WTC11 (cell line): ENCODE measurements around the gene DCXR. TPM values are rescaled to one million over a fixed set of nuclear protein-coding genes. Genes with fewer than 3 reads are reported as not detected.

Experiments used
- ATAC-seq: fragments of 200-7000 bp; cut with Tn5 transposase; 2 replicates; pipeline ENCODE4 v1.10.0; 2021; ENCODE audit warnings: mild to moderate bottlenecking, moderate library complexity
- CTCF ChIA-PET: fragments of 300-600 bp; sonication (Branson Sonifier 250); formaldehyde crosslinking; loops from one replicate; lab custom pipeline; 2021; ENCODE audit warnings: antibody characterized with exemption; lab: Charles Lee
- POLR2A ChIA-PET: fragments of 350-600 bp; sonication (Branson Sonifier 250); formaldehyde crosslinking; loops from one replicate; lab custom pipeline; 2021; ENCODE audit warnings: antibody characterized with exemption; lab: Charles Lee
- DNase-seq: peaks from one replicate; pipeline ENCODE4 v3.0.0; 2021; ENCODE audit warnings: low spot score
- H3K27ac Mint-ChIP-seq: 2 replicates; pipeline ENCODE4 v1.8.0; 2021; ENCODE audit warnings: mixed read lengths
- H3K27me3 Mint-ChIP-seq: 2 replicates; pipeline ENCODE4 v1.8.0; 2021; ENCODE audit warnings: low read depth, mild to moderate bottlenecking, moderate library complexity, mixed read lengths
- H3K36me3 Mint-ChIP-seq: 2 replicates; pipeline ENCODE4 v1.8.0; 2021; ENCODE audit warnings: mixed read lengths
- H3K4me1 Mint-ChIP-seq: 2 replicates; pipeline ENCODE4 v1.8.0; 2022; ENCODE audit warnings: mixed read lengths
- H3K4me3 Mint-ChIP-seq: 2 replicates; pipeline ENCODE4 v1.8.0; 2021; ENCODE audit warnings: mild to moderate bottlenecking, moderate library complexity, mixed read lengths
- H3K9me3 Mint-ChIP-seq: 2 replicates; pipeline ENCODE4 v1.8.0; 2021; ENCODE audit warnings: mixed read lengths
- CREM ChIP-seq: sonication (generic); formaldehyde crosslinking; IDR thresholded peaks from 2 replicates; pipeline ENCODE4 v1.8.1; 2022; ENCODE audit warnings: mild to moderate bottlenecking, missing genetic modification reagents, moderate library complexity
- ESRRA ChIP-seq: sonication (generic); formaldehyde crosslinking; IDR thresholded peaks from 2 replicates; pipeline ENCODE4 v1.8.1; 2022; ENCODE audit warnings: mild to moderate bottlenecking, missing genetic modification reagents, borderline replicate concordance
- ETV6 ChIP-seq: sonication (generic); formaldehyde crosslinking; IDR thresholded peaks from 2 replicates; pipeline ENCODE4 v1.8.1; 2022; ENCODE audit warnings: mild to moderate bottlenecking, missing genetic modification reagents
- FOXP1 ChIP-seq: sonication (generic); formaldehyde crosslinking; IDR thresholded peaks from 2 replicates; pipeline ENCODE4 v1.8.0; 2022; ENCODE audit warnings: missing genetic modification reagents, mild to moderate bottlenecking, moderate library complexity, borderline replicate concordance
- GTF2I ChIP-seq: fragments of 250-450 bp; sonication (Bioruptor Pico); conservative IDR thresholded peaks from 2 replicates; pipeline ENCODE4 v1.4.0; 2021; ENCODE audit warnings: mild to moderate bottlenecking
- JAZF1 ChIP-seq: fragments of 250-450 bp; sonication (Bioruptor Pico); IDR thresholded peaks from 2 replicates; pipeline ENCODE4 v1.9.0; 2021; ENCODE audit warnings: moderate library complexity, mild to moderate bottlenecking, inconsistent platforms
- MYBL2 ChIP-seq: sonication (generic); formaldehyde crosslinking; IDR thresholded peaks from 2 replicates; pipeline ENCODE4 v1.8.1; 2023; ENCODE audit warnings: mild to moderate bottlenecking, moderate library complexity, missing genetic modification reagents
- NR1H2 ChIP-seq: sonication (generic); formaldehyde crosslinking; IDR thresholded peaks from 2 replicates; pipeline ENCODE4 v1.9.0; 2021; ENCODE audit warnings: mild to moderate bottlenecking, moderate library complexity, missing genetic modification reagents
- NR2C2 ChIP-seq: sonication (generic); formaldehyde crosslinking; IDR thresholded peaks from 2 replicates; pipeline ENCODE4 v1.8.0; 2022; ENCODE audit warnings: mild to moderate bottlenecking, missing genetic modification reagents
- OVOL2 ChIP-seq: fragments of 250-450 bp; sonication (Bioruptor Pico); IDR thresholded peaks from 2 replicates; pipeline ENCODE4 v1.9.0; 2021; ENCODE audit warnings: mild to moderate bottlenecking, borderline replicate concordance
- TCF7 ChIP-seq: sonication (generic); formaldehyde crosslinking; IDR thresholded peaks from 2 replicates; pipeline ENCODE4 v1.8.0; 2022; ENCODE audit warnings: mild to moderate bottlenecking, low read depth, missing genetic modification reagents, moderate library complexity
- ZNF232 ChIP-seq: sonication (generic); formaldehyde crosslinking; IDR thresholded peaks from 2 replicates; pipeline ENCODE4 v1.8.0; 2022; ENCODE audit warnings: mild to moderate bottlenecking, missing genetic modification reagents
- total RNA-seq: library from RNA; stranded (reverse); gene quantifications from 3 replicates; pipeline ENCODE4 v1.2.3, GENCODE V29; 2021
- TF ChIP-seq, protein P1 (sequence below): sonication (generic); formaldehyde crosslinking; IDR thresholded peaks from 2 replicates; pipeline ENCODE4 v1.8.0; 2022; ENCODE audit warnings: mild to moderate bottlenecking, missing genetic modification reagents
- TF ChIP-seq, protein P2 (sequence below): sonication (generic); formaldehyde crosslinking; IDR thresholded peaks from 2 replicates; pipeline ENCODE4 v1.8.0; 2022; ENCODE audit warnings: missing genetic modification reagents
- TF ChIP-seq, protein P3 (sequence below): sonication (generic); formaldehyde crosslinking; IDR thresholded peaks from 2 replicates; pipeline ENCODE4 v1.8.1; 2023; ENCODE audit warnings: mild to moderate bottlenecking, moderate library complexity, missing genetic modification reagents
- TF ChIP-seq, protein P4 (sequence below): sonication (generic); formaldehyde crosslinking; IDR thresholded peaks from 2 replicates; pipeline ENCODE4 v1.8.0; 2023; ENCODE audit warnings: mild to moderate bottlenecking, missing genetic modification reagents
- TF ChIP-seq, protein P5 (sequence below): sonication (generic); formaldehyde crosslinking; IDR thresholded peaks from 2 replicates; pipeline ENCODE4 v1.8.0; 2023; ENCODE audit warnings: missing genetic modification reagents
- TF ChIP-seq, protein P6 (sequence below): fragments of 200-600 bp; IDR thresholded peaks from 2 replicates; pipeline ENCODE4 v1.8.0; 2022; ENCODE audit warnings: antibody characterized with exemption
- TF ChIP-seq, protein P7 (sequence below): sonication (generic); formaldehyde crosslinking; IDR thresholded peaks from 2 replicates; pipeline ENCODE4 v1.8.0; 2022; ENCODE audit warnings: mild to moderate bottlenecking, missing genetic modification reagents
- TF ChIP-seq, protein P8 (sequence below): sonication (generic); formaldehyde crosslinking; IDR thresholded peaks from 2 replicates; pipeline ENCODE4 v1.8.1; 2023; ENCODE audit warnings: mild to moderate bottlenecking, missing genetic modification reagents, moderate library complexity

Gene DCXR
- total RNA-seq, 1 experiment from 2014 or later: 130 TPM

DNA sequence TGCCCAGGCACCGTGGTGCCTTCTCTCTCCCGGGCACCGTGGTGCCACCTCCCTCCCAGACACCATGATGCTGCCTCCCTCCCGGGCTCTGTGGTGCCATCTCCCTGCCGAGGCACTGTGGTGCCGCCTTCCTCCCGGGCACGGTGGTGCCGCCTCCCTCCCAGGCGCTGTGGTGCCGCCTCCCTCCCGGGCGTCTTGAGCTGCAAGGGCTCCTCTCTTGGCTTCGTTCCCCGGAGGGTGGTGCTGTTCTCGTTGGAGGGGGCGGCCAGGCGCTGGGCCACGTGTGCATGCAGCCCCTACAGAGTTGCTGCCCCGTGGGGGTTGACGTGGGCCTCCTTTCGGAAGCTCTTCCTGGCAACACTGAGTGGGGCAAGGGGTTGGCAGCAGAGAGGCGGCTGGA is 23.1 kb downstream of the DCXR start:
- ChIA-PET CTCF (interaction anchor here (1.3 to 3.0 kb wide), 3 partner anchors 18 to 55 kb away, joined by 3 to 11 read pairs (median 7); no protein-coding TSS in a partner anchor), POLR2A (no interaction called here)
- DNase-seq: no peak
- Mint-ChIP-seq H3K27ac (no peak overlapping the region), H3K36me3 (no peaks in the 10 kb centered on the region; the same call in 1 of the 2 replicates), H3K9me3 (no peaks in the 10 kb centered on the region), H3K27me3 (no peaks in the 10 kb centered on the region), H3K4me3 (no peak overlapping the region), H3K4me1 (no peaks in the 10 kb centered on the region)
- TF ChIP-seq, protein P1, sequence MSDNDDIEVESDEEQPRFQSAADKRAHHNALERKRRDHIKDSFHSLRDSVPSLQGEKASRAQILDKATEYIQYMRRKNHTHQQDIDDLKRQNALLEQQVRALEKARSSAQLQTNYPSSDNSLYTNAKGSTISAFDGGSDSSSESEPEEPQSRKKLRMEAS: no peak
- TF ChIP-seq, protein P2, sequence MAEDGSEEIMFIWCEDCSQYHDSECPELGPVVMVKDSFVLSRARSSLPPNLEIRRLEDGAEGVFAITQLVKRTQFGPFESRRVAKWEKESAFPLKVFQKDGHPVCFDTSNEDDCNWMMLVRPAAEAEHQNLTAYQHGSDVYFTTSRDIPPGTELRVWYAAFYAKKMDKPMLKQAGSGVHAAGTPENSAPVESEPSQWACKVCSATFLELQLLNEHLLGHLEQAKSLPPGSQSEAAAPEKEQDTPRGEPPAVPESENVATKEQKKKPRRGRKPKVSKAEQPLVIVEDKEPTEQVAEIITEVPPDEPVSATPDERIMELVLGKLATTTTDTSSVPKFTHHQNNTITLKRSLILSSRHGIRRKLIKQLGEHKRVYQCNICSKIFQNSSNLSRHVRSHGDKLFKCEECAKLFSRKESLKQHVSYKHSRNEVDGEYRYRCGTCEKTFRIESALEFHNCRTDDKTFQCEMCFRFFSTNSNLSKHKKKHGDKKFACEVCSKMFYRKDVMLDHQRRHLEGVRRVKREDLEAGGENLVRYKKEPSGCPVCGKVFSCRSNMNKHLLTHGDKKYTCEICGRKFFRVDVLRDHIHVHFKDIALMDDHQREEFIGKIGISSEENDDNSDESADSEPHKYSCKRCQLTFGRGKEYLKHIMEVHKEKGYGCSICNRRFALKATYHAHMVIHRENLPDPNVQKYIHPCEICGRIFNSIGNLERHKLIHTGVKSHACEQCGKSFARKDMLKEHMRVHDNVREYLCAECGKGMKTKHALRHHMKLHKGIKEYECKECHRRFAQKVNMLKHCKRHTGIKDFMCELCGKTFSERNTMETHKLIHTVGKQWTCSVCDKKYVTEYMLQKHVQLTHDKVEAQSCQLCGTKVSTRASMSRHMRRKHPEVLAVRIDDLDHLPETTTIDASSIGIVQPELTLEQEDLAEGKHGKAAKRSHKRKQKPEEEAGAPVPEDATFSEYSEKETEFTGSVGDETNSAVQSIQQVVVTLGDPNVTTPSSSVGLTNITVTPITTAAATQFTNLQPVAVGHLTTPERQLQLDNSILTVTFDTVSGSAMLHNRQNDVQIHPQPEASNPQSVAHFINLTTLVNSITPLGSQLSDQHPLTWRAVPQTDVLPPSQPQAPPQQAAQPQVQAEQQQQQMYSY (CRISPR knock-in tag): no peak
- no peak for TF ChIP-seq ETV6 (CRISPR knock-in tag)
- no peak for TF ChIP-seq CREM (CRISPR knock-in tag)
- TF ChIP-seq, protein P3, sequence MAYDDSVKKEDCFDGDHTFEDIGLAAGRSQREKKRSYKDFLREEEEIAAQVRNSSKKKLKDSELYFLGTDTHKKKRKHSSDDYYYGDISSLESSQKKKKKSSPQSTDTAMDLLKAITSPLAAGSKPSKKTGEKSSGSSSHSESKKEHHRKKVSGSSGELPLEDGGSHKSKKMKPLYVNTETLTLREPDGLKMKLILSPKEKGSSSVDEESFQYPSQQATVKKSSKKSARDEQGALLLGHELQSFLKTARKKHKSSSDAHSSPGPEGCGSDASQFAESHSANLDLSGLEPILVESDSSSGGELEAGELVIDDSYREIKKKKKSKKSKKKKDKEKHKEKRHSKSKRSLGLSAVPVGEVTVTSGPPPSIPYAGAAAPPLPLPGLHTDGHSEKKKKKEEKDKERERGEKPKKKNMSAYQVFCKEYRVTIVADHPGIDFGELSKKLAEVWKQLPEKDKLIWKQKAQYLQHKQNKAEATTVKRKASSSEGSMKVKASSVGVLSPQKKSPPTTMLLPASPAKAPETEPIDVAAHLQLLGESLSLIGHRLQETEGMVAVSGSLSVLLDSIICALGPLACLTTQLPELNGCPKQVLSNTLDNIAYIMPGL (CRISPR knock-in tag): no peak
- TF ChIP-seq GTF2I: no peak
- TF ChIP-seq JAZF1 (CRISPR knock-in tag): no peak
- TF ChIP-seq, protein P4, sequence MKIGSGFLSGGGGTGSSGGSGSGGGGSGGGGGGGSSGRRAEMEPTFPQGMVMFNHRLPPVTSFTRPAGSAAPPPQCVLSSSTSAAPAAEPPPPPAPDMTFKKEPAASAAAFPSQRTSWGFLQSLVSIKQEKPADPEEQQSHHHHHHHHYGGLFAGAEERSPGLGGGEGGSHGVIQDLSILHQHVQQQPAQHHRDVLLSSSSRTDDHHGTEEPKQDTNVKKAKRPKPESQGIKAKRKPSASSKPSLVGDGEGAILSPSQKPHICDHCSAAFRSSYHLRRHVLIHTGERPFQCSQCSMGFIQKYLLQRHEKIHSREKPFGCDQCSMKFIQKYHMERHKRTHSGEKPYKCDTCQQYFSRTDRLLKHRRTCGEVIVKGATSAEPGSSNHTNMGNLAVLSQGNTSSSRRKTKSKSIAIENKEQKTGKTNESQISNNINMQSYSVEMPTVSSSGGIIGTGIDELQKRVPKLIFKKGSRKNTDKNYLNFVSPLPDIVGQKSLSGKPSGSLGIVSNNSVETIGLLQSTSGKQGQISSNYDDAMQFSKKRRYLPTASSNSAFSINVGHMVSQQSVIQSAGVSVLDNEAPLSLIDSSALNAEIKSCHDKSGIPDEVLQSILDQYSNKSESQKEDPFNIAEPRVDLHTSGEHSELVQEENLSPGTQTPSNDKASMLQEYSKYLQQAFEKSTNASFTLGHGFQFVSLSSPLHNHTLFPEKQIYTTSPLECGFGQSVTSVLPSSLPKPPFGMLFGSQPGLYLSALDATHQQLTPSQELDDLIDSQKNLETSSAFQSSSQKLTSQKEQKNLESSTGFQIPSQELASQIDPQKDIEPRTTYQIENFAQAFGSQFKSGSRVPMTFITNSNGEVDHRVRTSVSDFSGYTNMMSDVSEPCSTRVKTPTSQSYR (CRISPR knock-in tag): no peak
- no peak for ATAC-seq

DNA sequence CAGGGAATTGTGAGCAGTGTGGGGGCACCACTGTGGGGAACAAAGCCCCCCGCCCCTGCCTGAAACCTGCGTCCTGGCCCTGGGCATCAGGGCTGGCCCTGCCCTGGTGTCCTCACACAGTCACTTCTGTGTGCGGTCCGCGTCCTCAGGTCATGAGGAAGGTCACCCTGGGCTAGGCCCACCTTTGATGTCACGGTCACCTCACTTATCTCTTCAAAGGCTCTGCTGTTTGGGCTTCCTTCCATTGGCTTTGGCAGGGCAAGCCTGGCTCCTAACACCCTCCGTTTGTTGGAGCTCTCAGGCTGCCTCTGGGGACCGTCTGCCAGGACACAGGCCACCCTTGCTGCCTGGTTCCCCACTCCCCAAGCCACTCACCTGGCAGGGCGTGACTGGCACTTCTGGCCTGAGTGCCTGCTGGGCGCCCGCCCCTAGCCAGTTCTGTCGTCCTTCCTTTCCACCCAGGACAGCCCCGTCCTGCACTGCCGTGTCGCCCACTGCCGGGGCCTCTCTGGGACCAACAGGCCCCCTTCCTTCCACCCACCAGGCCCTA is 23.6 kb downstream of the DCXR start:
- H3K27ac Mint-ChIP-seq: no peak overlapping the region
- ATAC-seq (no peak), DNase-seq (no peak)
- no peaks in the 10 kb centered on the region for H3K27me3 Mint-ChIP-seq
- ChIA-PET CTCF (interaction anchor here (1.3 to 3.0 kb wide), 2 partner anchors 18 to 46 kb away, joined by 3 to 11 read pairs; no protein-coding TSS in a partner anchor), POLR2A (no interaction called here)
- no peak overlapping the region for H3K4me3 Mint-ChIP-seq
- H3K9me3 Mint-ChIP-seq: no peaks in the 10 kb centered on the region
- no peaks in the 10 kb centered on the region for H3K4me1 Mint-ChIP-seq
- H3K36me3 Mint-ChIP-seq: no peaks in the 10 kb centered on the region; the same call in 1 of the 2 replicates
- TF ChIP-seq FOXP1 (CRISPR knock-in tag) (no peak), OVOL2 (CRISPR knock-in tag) (no peak), MYBL2 (CRISPR knock-in tag) (no peak), ESRRA (no peak), NR2C2 (CRISPR knock-in tag) (no peak), TCF7 (CRISPR knock-in tag) (no peak), ZNF232 (no peak), JAZF1 (CRISPR knock-in tag) (no peak), NR1H2 (CRISPR knock-in tag) (no peak)
- TF ChIP-seq, protein P5, sequence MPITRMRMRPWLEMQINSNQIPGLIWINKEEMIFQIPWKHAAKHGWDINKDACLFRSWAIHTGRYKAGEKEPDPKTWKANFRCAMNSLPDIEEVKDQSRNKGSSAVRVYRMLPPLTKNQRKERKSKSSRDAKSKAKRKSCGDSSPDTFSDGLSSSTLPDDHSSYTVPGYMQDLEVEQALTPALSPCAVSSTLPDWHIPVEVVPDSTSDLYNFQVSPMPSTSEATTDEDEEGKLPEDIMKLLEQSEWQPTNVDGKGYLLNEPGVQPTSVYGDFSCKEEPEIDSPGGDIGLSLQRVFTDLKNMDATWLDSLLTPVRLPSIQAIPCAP (CRISPR knock-in tag): no peak
- TF ChIP-seq, protein P6, sequence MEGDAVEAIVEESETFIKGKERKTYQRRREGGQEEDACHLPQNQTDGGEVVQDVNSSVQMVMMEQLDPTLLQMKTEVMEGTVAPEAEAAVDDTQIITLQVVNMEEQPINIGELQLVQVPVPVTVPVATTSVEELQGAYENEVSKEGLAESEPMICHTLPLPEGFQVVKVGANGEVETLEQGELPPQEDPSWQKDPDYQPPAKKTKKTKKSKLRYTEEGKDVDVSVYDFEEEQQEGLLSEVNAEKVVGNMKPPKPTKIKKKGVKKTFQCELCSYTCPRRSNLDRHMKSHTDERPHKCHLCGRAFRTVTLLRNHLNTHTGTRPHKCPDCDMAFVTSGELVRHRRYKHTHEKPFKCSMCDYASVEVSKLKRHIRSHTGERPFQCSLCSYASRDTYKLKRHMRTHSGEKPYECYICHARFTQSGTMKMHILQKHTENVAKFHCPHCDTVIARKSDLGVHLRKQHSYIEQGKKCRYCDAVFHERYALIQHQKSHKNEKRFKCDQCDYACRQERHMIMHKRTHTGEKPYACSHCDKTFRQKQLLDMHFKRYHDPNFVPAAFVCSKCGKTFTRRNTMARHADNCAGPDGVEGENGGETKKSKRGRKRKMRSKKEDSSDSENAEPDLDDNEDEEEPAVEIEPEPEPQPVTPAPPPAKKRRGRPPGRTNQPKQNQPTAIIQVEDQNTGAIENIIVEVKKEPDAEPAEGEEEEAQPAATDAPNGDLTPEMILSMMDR: no peak
- TF ChIP-seq, protein P7, sequence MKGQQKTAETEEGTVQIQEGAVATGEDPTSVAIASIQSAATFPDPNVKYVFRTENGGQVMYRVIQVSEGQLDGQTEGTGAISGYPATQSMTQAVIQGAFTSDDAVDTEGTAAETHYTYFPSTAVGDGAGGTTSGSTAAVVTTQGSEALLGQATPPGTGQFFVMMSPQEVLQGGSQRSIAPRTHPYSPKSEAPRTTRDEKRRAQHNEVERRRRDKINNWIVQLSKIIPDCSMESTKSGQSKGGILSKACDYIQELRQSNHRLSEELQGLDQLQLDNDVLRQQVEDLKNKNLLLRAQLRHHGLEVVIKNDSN (CRISPR knock-in tag): no peak
- TF ChIP-seq, protein P8, sequence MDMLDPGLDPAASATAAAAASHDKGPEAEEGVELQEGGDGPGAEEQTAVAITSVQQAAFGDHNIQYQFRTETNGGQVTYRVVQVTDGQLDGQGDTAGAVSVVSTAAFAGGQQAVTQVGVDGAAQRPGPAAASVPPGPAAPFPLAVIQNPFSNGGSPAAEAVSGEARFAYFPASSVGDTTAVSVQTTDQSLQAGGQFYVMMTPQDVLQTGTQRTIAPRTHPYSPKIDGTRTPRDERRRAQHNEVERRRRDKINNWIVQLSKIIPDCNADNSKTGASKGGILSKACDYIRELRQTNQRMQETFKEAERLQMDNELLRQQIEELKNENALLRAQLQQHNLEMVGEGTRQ (CRISPR knock-in tag): no peak
- TF ChIP-seq, protein P3 (CRISPR knock-in tag): no peak
